Heart left ventricle (tissue), 16 donors: ENCODE results near the gene ZBTB20. TPM values are rescaled to one million over a fixed set of nuclear protein-coding genes. Genes with fewer than 3 reads are reported as not detected.

Source experiments
- ATAC-seq, 4 donors: fragments of 200-7000 bp; cut with Tn5 transposase; one replicate each; pipeline ENCODE4 v1.9.1; 2020 to 2022; ENCODE audit warnings: moderate library complexity in 4 of 4, mild to moderate bottlenecking in 3 of 4, moderate number of reproducible peaks in 1 of 4
- DNase-seq, 5 donors: peaks; one replicate each; pipeline ENCODE4 v3.0.0-alpha.2; 2020
- H3K27ac ChIP-seq, 12 donors: fragments of 200-600 bp; sonication (generic) in 4 of 12; one replicate each; pipeline versions ENCODE4 v1.5.0 to v1.8.0; 2016 to 2022; ENCODE audit warnings: mild to moderate bottlenecking in 2 of 12
- H3K27me3 ChIP-seq, 9 donors: fragments of 200-600 bp; sonication (generic) in 2 of 9; one replicate each; pipeline versions ENCODE4 v1.5.1 to v1.8.0; 2016 to 2022; ENCODE audit warnings: mild to moderate bottlenecking in 3 of 9
- H3K36me3 ChIP-seq, 9 donors: fragments of 200-600 bp; sonication (generic) in 2 of 9; one replicate each; pipeline versions ENCODE4 v1.5.0 to v1.8.0; 2018 to 2022; ENCODE audit warnings: mild to moderate bottlenecking in 2 of 9
- H3K4me1 ChIP-seq, 12 donors: fragments of 200-600 bp; sonication (generic) in 4 of 12; one replicate each; pipeline versions ENCODE4 v1.5.0 to v1.8.0; 2016 to 2022; ENCODE audit warnings: mild to moderate bottlenecking in 3 of 12
- H3K4me3 ChIP-seq, 12 donors: fragments of 200-600 bp; sonication (generic) in 4 of 12; one replicate each; pipeline versions ENCODE4 v1.5.0 to v1.8.0; 2017 to 2022; ENCODE audit warnings: mild to moderate bottlenecking in 9 of 12, moderate library complexity in 4 of 12
- H3K9me3 ChIP-seq, 12 donors: fragments of 200-600 bp; sonication (generic) in 4 of 12; one replicate each; pipeline versions ENCODE4 v1.5.0 to v1.8.0; 2016 to 2022; ENCODE audit warnings: mild to moderate bottlenecking in 1 of 12
- CTCF ChIP-seq, 12 donors: fragments of 200-600 bp; sonication (generic) in 4 of 12; IDR thresholded peaks; one replicate each; pipeline versions ENCODE4 v1.5.0 to v1.8.0; 2018 to 2022; ENCODE audit warnings: antibody characterized with exemption in 12 of 12, mild to moderate bottlenecking in 5 of 12
- POLR2A ChIP-seq, 2 donors: fragments of 450-650 bp; IDR thresholded peaks; one replicate each; pipeline ENCODE4 v1.6.1; 2017; ENCODE audit warnings: antibody characterized with exemption in 2 of 2, mild to moderate bottlenecking in 2 of 2, moderate library complexity in 2 of 2
- WGBS, 4 donors: extraction: QIAGEN DNeasy Blood & Tissue Kit in 2 of 4; methylation state at CpG; one replicate each; pipeline versions ENCODE4 v1.1.5 to v1.1.7; 2013 to 2018; 5-methylcytosine and 5-hydroxymethylcytosine counted together
- intact Hi-C, 10 donors: fragments of 100-400 bp; cut with DNase I; formaldehyde crosslinking; loops; one replicate each; pipeline versions ENCODE4 v1.11.1 to v1.14.2; 2022
- polyA plus RNA-seq, 2 donors: library from polyadenylated mRNA; stranded (reverse); fragments of 200-250 nt; gene quantifications; one replicate each; pipeline ENCODE4 v1.2.3, GENCODE V29; 2013
- total RNA-seq, 9 donors: library from RNA; depleted of rRNA in 2 of 9; stranded (reverse); fragments of >200 nt in 2 of 9; fragmentation: NEBNext Ultra II Directional in 3 of 9; extraction: Animal tissue kit (Norgen Biotek cat#: 25700) in 3 of 9; gene quantifications; one replicate each; pipeline versions ENCODE4 v1.1.0 to v1.2.4, GENCODE V29; 2016 to 2023
- donor health status: ischemic (EF 13 %, LVEDD 7.1; RV severe dilation, severe dysfunction).
- donor health status: healthy with polysubstance abuse.
- donor health status: DM: no; HTN: yes; CAD: no.
- donor health status: DM: no; HTN: no; CAD: no.
- donor health status: ischemic (EF 25% LVEDD 6.9; RV normal size, moderate dysfunction).
- donor health status: ischemic (EF 25% LVEDD 5.7; RV mildly dilated, moderate dysfunction).
- donor health status: healthy.
- donor health status: DM: yes; HTN: yes; CAD: no.
- donor health status: ischemic (EF 35%, LVEDD 5.7; RV mildly dilated, moderate dysfunction).
- donor health status: nonischemic (EF 11% LVEDD 7.7; RV severe dilation, severe dysfunction).
- donor health status: DM: yes; HTN: yes; CAD: no.
- donor health status: PGD.
- donor health status: ischemic (EF 29% LVEDD 5.4; RV normal size, mild dysfunction).
- donor health status: nonischemic (EF 23%, LVEDD 6.1; RV moderate dilation, normal function).

Gene ZBTB20
- total and polyA plus RNA-seq, 11 donors, result 6.2 to 109 (median 77.3) TPM

- TF ChIP-seq CTCF (IDR thresholded peaks at IDR 0.05) (no peak), POLR2A (IDR thresholded peaks at IDR 0.05) (no peak)
- intact Hi-C loops, result no loop called here
- DNase-seq (no peak), ATAC-seq (peak in 2 of 4 donors; percentile 26 to 32)
- WGBS, 4 donors, result 61 to 69% (median 66%) methylated on average over 3 of the region's 3 CpGs
- Histone ChIP-seq H3K4me3 (no peak overlapping the region), H3K27ac (peak overlapping the region in 1 of 12 donors; percentile 16), H3K27me3 (no peaks in the 10 kb centered on the region), H3K4me1 (peaks cover 5 to 70% (median 45%) of the 10 kb centered on the region in 12 donors), H3K9me3 (no peaks in the 10 kb centered on the region), H3K36me3 (no peaks in the 10 kb centered on the region)
Observed at GRCh38 chr3:114571363-114571762, 575.7 kb downstream of the ZBTB20 start.

GRCh38 chr3:114569186-114569585 is 577.9 kb downstream of the ZBTB20 start:
- intact Hi-C loops, result no loop called here
- peaks cover 5 to 81% (median 45%) of the 10 kb centered on the region in 12 donors for H3K4me1 ChIP-seq

GRCh38 chr3:114567771-114568170 is 579.3 kb downstream of the ZBTB20 start:
- TF ChIP-seq POLR2A (IDR thresholded peaks at IDR 0.05) (no peak), CTCF (IDR thresholded peaks at IDR 0.05) (no peak)
- intact Hi-C loops, result no loop called here
- Histone ChIP-seq H3K9me3 (peaks cover 0 to 8% (median 0%) of the 10 kb centered on the region in 12 donors), H3K27me3 (no peaks in the 10 kb centered on the region), H3K36me3 (peaks cover 0 to 5% (median 0%) of the 10 kb centered on the region in 9 donors), H3K27ac (no peak overlapping the region), H3K4me1 (peaks cover 5 to 82% (median 45%) of the 10 kb centered on the region in 12 donors), H3K4me3 (no peak overlapping the region)
- ATAC-seq, result no peak
- DNase-seq, result peak in 1 of 5 donors; percentile 25
- 61 to 88% (median 78%) methylated on average over 2 of the region's 2 CpGs for whole genome bisulfite sequencing, 4 donors

More at GRCh38 chr3:114569186-114569585, 577.9 kb downstream of the ZBTB20 start:
- H3K27ac ChIP-seq, result no peak overlapping the region
- TF ChIP-seq CTCF (IDR thresholded peaks at IDR 0.05) (no peak), POLR2A (IDR thresholded peaks at IDR 0.05) (no peak)
- no peak for ATAC-seq
- no peak overlapping the region for H3K4me3 ChIP-seq
- 69 to 79% (median 72%) methylated on average over 2 of the region's 2 CpGs for WGBS, 4 donors
- H3K9me3 ChIP-seq, result no peaks in the 10 kb centered on the region
- H3K27me3 ChIP-seq, result no peaks in the 10 kb centered on the region
- no peak for DNase-seq
- peaks cover 0 to 2% (median 0%) of the 10 kb centered on the region in 9 donors for H3K36me3 ChIP-seq

- peaks cover 0 to 76% (median 41%) of the 10 kb centered on the region in 12 donors for H3K4me1 ChIP-seq
- H3K27me3 ChIP-seq, result no peaks in the 10 kb centered on the region
- DNase-seq (no peak), ATAC-seq (no peak)
- no peak for TF ChIP-seq POLR2A (IDR thresholded peaks at IDR 0.05)
- peaks cover 0 to 5% (median 0%) of the 10 kb centered on the region in 9 donors for H3K36me3 ChIP-seq
- H3K4me3 ChIP-seq, result no peak overlapping the region
- H3K27ac ChIP-seq, result peak overlapping the region in 4 of 12 donors; percentile 1 to 43 (median 22)
- H3K9me3 ChIP-seq, result peaks cover 0 to 10% (median 0%) of the 10 kb centered on the region in 12 donors
- intact Hi-C loops, result no loop called here
Observed at GRCh38 chr3:114566767-114567166, 580.3 kb downstream of the ZBTB20 start.
